Measurements from ENCODE around the gene C3orf22. TPM values are rescaled to one million over a fixed set of nuclear protein-coding genes. Genes with fewer than 3 reads are reported as not detected.

C3orf22 gene
- total RNA-seq, 1 experiment from 2014 or later = not detected

GRCh38 chr3:126512916-126513650 lies 45.6 kb downstream of the C3orf22 start:
- H3K9me3 Mint-ChIP-seq (ENCODE audit: low read depth, unreplicated experiment) = no peaks in the 10 kb centered on the region
- intact Hi-C loops (cut with micrococcal nuclease; ENCODE audit: unreplicated experiment) = no loop called here
- DNase-seq = no peak
- no peak overlapping the region for H3K4me3 Mint-ChIP-seq (ENCODE audit: low read depth, unreplicated experiment)
- CTCF ChIA-PET = interaction anchor here (0.7 to 1.3 kb wide), 3 partner anchors 14 to 959 kb away, joined by 3 read pairs; no protein-coding TSS in a partner anchor
- H3K4me1 Mint-ChIP-seq (ENCODE audit: low read depth, unreplicated experiment) = peaks cover 5% of the 10 kb centered on the region
- BruUV-seq (replicated peaks) = no TSS peak
- H3K36me3 Mint-ChIP-seq (ENCODE audit: insufficient read depth, unreplicated experiment) = no peaks in the 10 kb centered on the region
- no peak overlapping the region for H3K27ac Mint-ChIP-seq (ENCODE audit: unreplicated experiment)
- TF ChIP-seq, protein P1, sequence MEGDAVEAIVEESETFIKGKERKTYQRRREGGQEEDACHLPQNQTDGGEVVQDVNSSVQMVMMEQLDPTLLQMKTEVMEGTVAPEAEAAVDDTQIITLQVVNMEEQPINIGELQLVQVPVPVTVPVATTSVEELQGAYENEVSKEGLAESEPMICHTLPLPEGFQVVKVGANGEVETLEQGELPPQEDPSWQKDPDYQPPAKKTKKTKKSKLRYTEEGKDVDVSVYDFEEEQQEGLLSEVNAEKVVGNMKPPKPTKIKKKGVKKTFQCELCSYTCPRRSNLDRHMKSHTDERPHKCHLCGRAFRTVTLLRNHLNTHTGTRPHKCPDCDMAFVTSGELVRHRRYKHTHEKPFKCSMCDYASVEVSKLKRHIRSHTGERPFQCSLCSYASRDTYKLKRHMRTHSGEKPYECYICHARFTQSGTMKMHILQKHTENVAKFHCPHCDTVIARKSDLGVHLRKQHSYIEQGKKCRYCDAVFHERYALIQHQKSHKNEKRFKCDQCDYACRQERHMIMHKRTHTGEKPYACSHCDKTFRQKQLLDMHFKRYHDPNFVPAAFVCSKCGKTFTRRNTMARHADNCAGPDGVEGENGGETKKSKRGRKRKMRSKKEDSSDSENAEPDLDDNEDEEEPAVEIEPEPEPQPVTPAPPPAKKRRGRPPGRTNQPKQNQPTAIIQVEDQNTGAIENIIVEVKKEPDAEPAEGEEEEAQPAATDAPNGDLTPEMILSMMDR (IDR thresholded peaks at IDR 0.05; ENCODE audit: unreplicated experiment) = no peak
- peaks cover 25% of the 10 kb centered on the region for H3K27me3 Mint-ChIP-seq (ENCODE audit: unreplicated experiment)

DNA sequence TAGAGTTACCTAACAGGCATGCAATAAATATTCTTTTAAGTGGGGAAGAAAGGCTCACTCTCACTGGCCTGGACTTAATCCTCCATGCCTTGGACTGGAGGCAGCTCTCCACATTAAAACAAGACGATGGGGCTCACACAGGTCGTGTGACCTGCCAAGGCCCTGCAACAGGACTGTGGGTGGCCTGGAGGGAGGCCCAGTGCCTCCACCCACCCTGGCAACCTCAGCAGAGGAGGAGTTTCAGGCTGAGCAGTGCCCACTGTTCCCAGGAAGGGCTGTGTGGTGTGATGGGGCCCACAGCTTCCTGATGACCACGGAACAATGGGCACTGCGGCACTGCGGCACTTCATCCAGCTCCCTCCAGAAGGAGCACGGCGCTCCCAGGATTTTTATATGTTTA lies 46.7 kb downstream of the C3orf22 start:
- H3K27me3 Mint-ChIP-seq (ENCODE audit: unreplicated experiment) = peaks cover 15% of the 10 kb centered on the region
- no peak overlapping the region for H3K27ac Mint-ChIP-seq (ENCODE audit: unreplicated experiment)
- TF ChIP-seq, protein P1 (IDR thresholded peaks at IDR 0.05; ENCODE audit: unreplicated experiment) = no peak
- H3K36me3 Mint-ChIP-seq (ENCODE audit: insufficient read depth, unreplicated experiment) = no peaks in the 10 kb centered on the region
- H3K4me3 Mint-ChIP-seq (ENCODE audit: low read depth, unreplicated experiment) = no peak overlapping the region
- CTCF ChIA-PET = interaction anchor here (1.3 kb wide), 1 partner anchor 15 kb away, joined by 3 read pairs; no protein-coding TSS in a partner anchor
- intact Hi-C loops (cut with micrococcal nuclease; ENCODE audit: unreplicated experiment) = no loop called here
- peaks cover 8% of the 10 kb centered on the region for H3K4me1 Mint-ChIP-seq (ENCODE audit: low read depth, unreplicated experiment)
- H3K9me3 Mint-ChIP-seq (ENCODE audit: low read depth, unreplicated experiment) = no peaks in the 10 kb centered on the region
- no peak for DNase-seq
- no TSS peak for BruUV-seq (replicated peaks)

- Mint-ChIP-seq H3K4me3 (ENCODE audit: low read depth, unreplicated experiment) (no peak overlapping the region), H3K27ac (ENCODE audit: unreplicated experiment) (no peak overlapping the region), H3K9me3 (ENCODE audit: low read depth, unreplicated experiment) (no peaks in the 10 kb centered on the region), H3K36me3 (ENCODE audit: insufficient read depth, unreplicated experiment) (no peaks in the 10 kb centered on the region), H3K4me1 (ENCODE audit: low read depth, unreplicated experiment) (peaks cover 8% of the 10 kb centered on the region), H3K27me3 (ENCODE audit: unreplicated experiment) (peaks cover 17% of the 10 kb centered on the region)
- TF ChIP-seq, protein P1 (IDR thresholded peaks at IDR 0.05; ENCODE audit: unreplicated experiment) = no peak
- DNase-seq = no peak
- CTCF ChIA-PET = no interaction called here
- BruUV-seq (replicated peaks) = no TSS peak
- intact Hi-C loops (cut with micrococcal nuclease; ENCODE audit: unreplicated experiment) = no loop called here
Observed at GRCh38 chr3:126511291-126511690, 47.4 kb downstream of the C3orf22 start.

DNA sequence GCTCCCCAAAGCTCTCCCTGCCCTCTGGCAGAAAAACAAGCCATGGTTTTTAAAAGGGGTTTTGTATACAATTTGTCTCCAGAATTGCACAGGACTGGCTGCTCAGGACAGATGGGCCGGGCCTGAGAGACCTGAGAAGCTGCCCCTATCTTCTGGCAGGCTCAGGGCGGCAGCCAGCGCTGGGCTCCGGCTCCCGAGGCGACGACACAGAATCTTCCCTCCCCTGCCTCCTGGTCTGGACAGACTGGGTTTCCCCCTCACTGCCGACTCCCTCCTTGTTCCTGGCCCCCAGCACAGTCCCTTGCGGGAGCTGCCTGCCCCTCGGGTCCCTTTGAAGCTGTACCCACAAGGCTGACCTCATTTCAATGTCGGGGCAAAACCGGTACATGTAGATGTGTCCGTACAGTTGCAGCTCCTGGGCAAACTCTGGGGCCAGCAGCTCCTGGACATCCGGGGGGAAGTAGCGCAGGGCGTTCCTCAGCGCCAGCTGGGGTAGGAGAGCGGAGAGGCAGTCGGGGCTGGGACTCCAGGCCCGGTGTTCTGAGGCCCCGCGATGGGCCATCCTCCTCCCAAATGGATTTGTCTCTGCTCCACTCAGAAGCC lies 48.3 kb downstream of the C3orf22 start:
- intact Hi-C loops (cut with micrococcal nuclease; ENCODE audit: unreplicated experiment) = no loop called here
- CTCF ChIA-PET = no interaction called here
- no TSS peak for BruUV-seq (replicated peaks)
- H3K9me3 Mint-ChIP-seq (ENCODE audit: low read depth, unreplicated experiment) = no peaks in the 10 kb centered on the region
- H3K4me3 Mint-ChIP-seq (ENCODE audit: low read depth, unreplicated experiment) = no peak overlapping the region
- H3K27ac Mint-ChIP-seq (ENCODE audit: unreplicated experiment) = no peak overlapping the region
- H3K4me1 Mint-ChIP-seq (ENCODE audit: low read depth, unreplicated experiment) = peaks cover 8% of the 10 kb centered on the region
- peaks cover 26% of the 10 kb centered on the region for H3K27me3 Mint-ChIP-seq (ENCODE audit: unreplicated experiment)
- TF ChIP-seq, protein P1 (IDR thresholded peaks at IDR 0.05; ENCODE audit: unreplicated experiment) = no peak
- no peak for DNase-seq
- H3K36me3 Mint-ChIP-seq (ENCODE audit: insufficient read depth, unreplicated experiment) = no peaks in the 10 kb centered on the region

All from Calu3 (cell line).